ENCODE measurements around the gene FUT7.
"Not testable (repeated sequence)": the region's sequence is repeated elsewhere in the genome, so short reads cannot be mapped to it uniquely, and the experiment has no call there.

FUT7 gene

DNA sequence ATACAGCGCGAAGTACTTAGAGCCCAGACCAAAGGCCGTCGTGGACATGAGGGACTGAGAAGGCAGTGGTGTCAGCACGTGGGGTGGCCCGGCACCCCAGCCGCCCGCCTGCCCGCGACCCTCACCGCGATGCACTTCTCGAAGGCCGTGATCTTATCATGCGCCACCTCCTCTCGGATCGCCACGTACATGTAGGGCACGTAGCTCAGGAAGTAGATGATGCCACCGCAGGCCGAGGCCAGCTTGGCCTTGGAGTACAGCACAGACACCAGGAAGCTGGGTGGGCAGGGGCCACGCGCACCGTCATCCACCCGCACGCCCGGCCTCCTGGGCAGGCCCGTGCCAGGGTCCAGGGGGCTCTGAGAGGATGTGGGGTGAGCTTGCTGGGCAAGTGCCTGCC lies 14.8 kb downstream of the FUT7 start:
- DNase-seq, result no peak

DNA sequence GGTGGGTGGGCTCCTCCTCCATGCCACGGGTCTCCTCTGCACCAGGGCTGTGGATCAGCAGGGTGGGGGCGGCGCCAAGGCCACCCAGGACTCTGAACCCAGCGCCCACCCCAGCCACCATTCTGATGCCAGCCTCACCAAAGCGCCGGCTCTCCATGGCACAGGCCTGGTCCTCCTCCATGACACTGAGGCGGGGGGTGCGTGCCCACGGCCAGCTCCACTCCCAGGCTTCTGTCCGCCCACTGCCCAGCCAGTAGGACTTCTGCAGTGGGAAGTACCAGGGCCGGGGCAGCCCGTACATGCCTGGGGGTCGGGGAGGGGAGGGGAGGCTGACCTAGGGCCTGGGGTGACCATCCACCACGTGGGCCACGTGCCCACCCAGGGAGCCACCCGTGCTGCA lies 15.5 kb downstream of the FUT7 start:
- DNase-seq, result no peak

DNA sequence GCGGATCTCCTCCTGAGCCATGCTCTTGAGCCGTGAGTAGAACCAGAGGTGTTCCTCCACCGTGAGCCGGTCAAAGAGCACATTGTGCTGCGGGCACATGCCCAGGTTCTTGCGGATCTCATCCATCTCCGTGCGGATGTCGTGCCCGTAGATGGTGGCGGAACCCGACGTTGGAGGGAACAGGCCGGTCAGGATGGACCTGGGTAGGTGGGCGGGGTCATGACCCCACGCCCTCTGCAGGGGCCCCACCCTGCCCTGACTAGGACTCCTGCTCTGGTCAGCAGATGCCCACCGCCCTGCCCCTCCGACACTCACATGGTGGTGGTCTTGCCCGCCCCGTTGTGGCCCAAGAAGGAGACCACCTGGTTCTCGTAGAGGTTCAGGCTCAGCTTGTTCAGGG lies 15.9 kb downstream of the FUT7 start:
- DNase-seq, result no peak

GRCh38 chr9:137015540-137015930 lies 16.4 kb downstream of the FUT7 start:
- no peak for DNase-seq

- no peak for DNase-seq
These were observed 16.9 kb downstream of the FUT7 start for GRCh38 chr9:137014776-137015539.

GRCh38 chr9:137014166-137014565 lies 17.7 kb downstream of the FUT7 start:
- no peak for DNase-seq

DNA sequence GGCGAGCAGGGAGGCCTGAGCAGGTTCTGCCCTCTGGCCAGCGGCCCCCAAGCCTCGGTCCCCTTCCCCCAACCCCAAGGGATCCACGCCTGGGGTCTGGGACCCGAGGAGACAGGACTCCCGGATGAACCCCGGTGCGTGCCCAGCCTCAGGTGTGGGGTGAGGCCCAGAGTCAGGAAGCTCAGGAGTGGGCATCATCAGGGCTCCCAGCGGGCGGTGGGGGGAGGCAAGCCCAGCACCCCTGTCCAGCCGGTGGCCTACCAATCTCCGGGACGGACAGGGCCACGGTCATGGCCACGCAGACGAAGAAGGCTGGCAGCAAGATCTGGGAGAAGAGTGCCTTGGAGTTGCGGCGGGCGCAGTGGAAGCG lies 18.3 kb downstream of the FUT7 start:
- no peak for DNase-seq

GRCh38 chr9:137012694-137013570 lies 19.0 kb downstream of the FUT7 start:
- DNase-seq, result no peak

- no peak for DNase-seq
These were observed 19.8 kb downstream of the FUT7 start for GRCh38 chr9:137011907-137012675.

GRCh38 chr9:137011156-137011555 lies 20.7 kb downstream of the FUT7 start:
- DNase-seq, result no peak

- no peak for DNase-seq
These were observed 21.8 kb downstream of the FUT7 start for GRCh38 chr9:137009938-137010732.

DNA sequence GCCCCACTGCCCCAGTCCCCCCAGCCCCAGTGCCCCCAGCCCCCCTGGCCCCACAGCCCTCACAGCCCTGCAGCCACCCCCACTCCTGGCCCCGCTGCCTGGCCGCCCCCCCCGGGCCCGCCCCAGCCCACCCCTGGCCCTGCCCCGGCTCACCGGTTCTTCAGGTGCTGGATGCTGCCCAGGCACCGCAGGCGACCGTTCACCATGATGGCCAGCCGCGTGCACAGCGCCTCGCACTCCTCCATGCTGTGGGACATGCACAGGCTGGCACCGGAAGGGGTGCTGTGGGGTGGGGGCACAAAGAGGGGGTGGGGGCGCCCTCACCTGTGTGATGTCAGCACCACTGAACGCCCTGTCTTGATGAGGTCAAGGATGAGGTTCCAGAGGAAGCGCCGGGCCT lies 22.7 kb downstream of the FUT7 start:
- DNase-seq, result no peak

- DNase-seq, result no peak
These were observed 23.6 kb downstream of the FUT7 start for GRCh38 chr9:137008312-137008711.

GRCh38 chr9:137007816-137008270 lies 24.0 kb downstream of the FUT7 start:
- no peak for DNase-seq

GRCh38 chr9:137007108-137007815 lies 24.6 kb downstream of the FUT7 start:
- DNase-seq, result no peak

- DNase-seq, result no peak
These were observed 25.5 kb downstream of the FUT7 start for GRCh38 chr9:137006116-137007003.

DNA sequence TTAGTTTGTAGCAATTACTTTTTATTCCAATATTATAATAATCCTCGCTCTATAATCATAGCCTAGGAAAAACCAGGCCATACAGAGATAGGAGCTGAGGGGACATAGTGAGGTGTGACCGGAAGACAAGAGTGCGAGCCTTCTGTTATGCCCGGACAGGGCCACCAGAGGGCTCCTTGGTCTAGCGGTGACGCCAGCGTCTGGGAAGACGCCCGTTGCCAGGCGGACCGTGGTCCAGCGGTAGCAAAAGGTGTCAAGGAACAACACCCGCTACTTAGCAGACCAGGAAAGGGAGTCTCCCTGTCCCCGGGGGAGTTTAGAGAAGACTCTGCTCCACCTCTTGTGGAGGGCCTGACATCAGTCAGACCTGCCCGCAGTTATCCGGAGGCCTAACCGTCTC lies 27.6 kb downstream of the FUT7 start:
- not testable (repeated sequence) for DNase-seq

DNA sequence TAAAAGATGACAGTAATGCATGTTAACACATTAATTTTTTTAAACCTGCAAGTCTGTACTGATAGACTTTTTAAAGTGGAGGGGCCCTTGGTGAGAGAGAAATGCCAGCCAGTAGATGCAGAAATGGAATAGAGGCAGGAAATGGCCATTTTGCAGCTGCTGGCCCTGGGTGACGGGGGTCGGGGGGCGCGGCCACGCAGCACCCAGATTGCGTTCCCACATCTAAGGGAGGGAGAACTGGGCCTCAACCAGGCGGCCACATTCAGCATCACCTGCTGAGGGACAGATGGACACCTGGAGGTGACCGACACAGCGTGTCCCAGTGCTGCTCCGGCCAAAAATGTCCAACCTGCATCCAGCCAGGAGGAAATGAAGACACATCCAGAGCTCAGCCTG lies 29.2 kb downstream of the FUT7 start:
- DNase-seq, result no peak

GRCh38 chr9:137001857-137002645 lies 29.8 kb downstream of the FUT7 start:
- DNase-seq, result no peak

Data from NCI-H524 (cell line).